ENCODE data around the gene GSTM2.

GSTM2 gene

DNA sequence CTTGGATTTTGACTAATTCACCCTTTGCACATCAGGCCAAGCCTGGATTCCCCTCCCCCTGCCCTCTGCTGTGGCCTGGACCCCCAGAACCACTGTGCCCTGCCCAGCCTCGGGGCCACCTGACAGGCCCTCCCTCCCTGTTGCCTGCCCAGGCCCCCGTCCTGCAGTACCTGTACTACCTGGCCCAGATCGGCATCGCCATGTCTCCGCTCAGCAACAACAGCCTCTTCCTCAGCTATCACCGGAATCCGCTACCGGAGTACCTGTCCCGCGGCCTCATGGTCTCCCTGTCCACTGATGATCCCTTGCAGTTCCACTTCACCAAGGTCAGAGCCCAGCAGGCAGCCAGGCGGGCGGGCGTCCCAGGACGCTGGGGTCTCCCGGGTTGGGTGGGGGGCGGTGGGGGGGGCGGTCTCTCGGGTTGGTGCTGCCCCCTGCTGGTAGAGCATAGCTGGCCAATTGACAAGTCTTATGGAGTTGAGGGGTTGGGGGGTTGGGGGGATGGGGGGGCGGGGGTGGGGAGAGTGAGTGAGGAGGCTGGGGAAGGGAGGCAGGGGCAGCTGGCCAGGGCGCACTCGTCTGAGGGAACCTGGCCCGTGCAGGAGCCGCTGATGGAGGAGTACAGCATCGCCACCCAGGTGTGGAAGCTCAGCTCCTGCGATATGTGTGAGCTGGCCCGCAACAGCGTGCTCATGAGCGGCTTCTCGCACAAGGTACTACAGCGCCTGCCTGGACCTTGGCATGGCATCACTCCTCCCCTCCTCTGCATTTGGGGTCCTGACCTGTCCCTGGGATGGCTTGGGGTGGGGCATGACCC lies 37.6 kb upstream of the GSTM2 start:
- DNase-seq = no peak

DNA sequence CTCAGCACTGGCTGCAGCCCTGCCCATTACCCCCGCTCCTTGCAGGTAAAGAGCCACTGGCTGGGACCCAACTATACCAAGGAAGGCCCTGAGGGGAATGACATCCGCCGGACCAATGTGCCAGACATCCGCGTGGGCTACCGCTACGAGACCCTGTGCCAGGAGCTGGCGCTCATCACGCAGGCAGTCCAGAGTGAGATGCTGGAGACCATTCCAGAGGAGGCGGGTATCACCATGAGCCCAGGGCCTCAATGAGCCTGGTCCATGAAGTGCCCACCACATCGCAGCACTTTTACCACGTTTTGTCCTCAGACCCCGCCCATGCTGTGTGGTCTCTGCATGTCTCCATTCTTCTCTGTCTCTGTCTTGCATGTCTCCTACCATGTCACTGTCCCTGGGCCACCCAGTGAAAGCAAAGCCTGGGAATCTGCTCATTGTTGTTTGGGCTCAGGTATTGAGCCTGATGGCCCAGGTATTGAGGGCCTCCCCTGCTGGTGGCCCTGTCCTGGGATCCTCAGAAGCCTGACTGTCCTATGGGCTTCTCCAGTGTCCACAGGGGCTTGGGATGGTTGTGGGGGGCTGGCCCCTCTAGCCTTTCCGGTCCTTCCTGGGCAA lies 36.9 kb upstream of the GSTM2 start:
- DNase-seq = no peak

DNA sequence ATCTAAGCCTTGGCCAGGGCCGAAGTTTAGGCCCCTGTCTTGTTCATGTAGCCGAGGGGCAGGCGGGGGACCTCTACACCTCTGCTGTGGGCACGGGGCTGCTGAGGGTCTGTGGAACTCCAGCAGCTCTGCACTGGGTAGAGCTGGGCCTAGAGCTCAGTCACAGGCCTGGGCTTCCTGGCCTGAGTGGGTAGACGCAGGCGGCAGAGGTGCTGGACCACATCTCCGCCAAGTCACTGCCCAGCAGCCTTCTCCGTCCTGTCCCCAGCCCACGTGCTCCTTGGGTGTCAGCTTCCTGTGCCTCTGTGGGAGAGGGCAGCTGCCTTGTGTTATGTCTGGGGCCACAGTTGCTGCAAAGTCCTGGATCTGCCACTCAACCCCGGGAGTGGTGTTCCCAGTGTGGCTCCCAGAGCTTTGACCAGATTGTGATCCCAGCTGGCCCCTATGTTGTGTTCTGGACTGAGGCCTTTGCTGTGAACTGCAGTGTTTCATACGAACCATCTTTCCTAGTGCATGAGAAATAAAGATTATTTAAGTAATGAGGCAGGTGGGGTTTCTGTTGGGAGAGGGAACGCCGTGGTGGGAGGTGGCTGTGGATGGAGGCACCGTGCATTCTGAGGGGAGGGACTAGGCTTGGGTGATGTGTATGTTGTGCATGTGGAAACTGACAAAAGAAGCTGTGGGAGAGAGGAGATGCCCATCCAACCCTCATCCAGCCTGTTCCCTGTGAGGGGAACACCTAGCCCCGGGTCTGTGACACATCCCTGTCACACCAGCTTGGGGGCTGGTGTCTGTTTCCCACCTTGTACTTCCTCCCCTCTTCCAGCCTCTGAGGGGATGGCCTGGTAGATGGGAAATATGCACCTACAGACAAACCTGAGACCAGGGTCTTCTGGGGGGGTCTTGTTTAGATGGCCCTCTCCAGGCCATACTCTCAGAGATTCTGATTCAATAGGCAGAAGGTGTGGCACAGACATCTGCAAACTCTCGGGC lies 36.0 kb upstream of the GSTM2 start:
- no peak for DNase-seq

DNA sequence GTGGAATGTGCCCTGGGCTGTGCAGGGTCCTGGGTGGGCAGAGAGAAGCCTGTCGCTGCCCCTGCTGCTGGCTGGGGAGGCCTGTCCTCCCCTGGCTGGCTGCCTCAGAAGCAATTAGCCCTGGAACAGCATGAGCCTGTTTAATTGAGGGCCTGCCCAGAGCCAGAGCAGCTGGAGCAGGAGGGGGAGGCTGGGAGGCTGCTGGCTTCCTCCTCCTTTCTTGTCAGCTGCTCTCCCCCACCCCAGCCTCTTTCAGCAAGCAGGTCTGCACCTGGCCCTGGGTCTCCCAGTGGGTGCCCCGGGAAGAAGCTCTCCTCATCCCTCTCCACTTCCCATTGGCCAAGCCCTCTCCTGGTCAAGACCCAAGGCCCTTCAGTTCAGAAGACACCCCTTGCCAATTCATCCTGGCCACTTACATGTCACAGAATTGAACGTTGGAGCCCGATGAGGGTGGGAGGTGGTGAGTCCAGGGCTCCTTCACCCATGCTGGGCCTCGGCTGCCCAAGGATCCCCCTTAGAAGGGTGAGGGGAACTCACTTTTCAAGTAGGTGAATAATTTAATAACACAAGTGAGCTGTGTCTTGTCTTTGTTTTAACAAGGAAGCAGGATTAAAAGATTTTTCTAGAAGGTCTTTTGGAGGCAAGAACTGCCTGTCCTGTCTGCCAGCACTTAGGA lies 35.0 kb upstream of the GSTM2 start:
- DNase-seq = no peak

DNA sequence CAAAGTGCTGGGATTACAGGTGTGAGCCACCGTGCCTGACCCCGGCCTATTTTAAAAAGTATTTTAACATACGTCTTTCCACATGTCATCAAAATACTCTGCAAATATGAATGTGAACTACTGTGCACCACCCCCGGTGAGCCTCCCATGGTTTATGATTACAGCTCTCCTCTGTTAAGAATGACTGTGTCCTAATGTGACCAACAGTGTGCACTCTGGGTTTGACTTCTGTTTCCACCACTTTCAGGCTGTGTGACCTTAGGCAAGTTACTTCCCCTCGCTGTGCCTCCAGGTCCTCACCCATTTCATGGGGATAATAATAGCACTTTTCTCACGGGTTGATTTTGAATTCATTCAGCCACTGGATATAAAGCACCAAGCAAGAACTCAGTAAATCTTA lies 33.6 kb upstream of the GSTM2 start:
- peak; percentile 66 to 77 for DNase-seq

DNA sequence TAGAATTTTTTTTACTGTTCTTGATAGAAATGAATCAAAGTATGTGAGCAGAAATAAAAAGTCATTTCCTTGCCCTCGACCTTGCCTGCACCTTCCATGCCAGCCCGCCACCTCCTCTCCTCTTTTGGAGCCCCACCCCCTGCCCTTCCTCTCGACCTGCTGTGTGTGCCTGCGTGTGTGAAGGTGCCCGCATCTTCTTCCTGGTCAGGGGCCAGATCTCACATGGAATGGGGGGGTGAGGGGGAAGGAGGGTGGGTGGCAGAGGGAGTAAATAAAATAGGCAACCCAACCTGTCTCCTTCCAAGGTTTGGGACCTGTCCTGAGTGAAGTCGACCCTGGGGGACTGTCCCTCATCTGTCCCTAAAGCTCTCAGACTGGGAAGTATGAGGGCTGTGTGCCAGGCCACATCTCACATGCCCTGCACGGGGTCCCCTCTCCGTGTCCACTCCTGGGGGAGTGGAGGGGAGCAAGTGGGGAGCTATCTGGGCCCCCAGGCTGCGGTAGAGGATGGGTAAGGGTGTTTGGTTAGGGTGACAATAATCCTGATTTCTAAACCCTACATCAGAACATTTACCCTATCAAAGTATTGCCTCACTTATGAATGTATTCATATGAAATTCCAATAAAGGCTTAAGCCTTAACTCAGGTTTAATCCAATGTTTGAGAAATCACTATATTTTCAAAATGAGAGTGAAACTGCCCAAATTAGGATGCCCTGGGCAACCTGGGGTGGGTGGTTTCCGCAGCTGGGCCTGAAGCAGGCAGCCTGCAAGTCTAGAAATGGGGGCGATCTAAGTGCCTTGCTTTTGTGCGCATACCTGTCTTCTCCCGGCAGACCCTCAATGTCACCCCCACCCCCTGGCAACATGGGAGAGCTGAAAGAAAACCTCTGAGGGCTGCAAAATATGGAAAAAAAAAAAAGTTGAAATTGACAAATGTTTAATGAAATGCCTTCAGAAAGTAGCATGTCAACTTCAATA lies 32.8 kb upstream of the GSTM2 start:
- no peak for DNase-seq

DNA sequence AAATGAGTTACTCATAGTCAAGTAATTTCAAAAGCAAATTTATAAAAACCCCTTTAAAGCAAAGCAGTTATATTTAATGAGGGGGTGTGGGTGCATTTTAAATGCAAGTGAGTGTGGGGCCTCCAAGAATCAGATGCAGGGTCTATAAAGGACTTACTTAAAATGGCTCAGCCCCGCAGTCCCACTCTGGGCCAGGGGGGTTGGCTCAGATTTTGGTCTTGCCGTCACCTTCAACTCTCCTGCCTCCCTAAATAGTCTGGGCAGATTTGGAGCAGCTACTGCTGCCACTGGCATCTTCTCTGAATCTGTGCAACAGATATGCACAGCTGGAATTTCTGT lies 32.0 kb upstream of the GSTM2 start:
- DNase-seq = no peak

DNA sequence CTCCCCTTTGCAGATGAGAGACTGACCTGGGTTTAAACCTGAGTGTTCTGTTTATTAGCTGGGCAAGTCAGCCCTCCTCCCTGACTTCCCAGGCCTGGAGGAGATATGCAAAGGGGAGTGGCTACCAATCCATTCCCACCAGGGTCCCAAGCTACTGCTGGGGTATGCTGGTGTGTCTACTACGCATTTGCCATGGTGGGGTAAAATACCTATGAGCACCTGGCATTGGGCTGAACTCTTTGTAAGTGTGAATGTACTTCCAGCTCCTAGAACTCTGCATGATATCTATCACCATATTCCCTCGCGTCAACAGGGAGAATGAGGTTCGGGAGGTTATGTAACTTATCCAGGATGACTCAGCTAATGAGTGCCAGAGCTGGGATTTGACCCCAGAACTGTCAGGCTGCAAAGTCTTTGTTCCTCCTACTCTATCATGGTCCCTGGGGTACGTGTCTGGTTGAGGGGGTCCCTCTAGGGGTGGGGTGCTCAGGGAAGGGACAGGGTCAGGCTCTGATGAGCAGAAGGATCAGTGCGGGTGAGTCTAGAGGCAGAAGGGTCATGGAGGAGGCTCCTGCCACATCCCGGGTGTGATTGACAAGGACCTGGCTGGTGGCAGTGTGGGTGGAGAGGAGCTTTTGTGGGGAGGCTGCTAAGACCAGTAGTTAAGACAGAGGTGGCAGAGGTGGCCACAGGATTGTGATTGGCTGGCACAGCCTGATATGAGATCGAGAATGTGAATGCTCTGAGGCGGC lies 31.5 kb upstream of the GSTM2 start:
- DNase-seq = peak; percentile 38 to 51

DNA sequence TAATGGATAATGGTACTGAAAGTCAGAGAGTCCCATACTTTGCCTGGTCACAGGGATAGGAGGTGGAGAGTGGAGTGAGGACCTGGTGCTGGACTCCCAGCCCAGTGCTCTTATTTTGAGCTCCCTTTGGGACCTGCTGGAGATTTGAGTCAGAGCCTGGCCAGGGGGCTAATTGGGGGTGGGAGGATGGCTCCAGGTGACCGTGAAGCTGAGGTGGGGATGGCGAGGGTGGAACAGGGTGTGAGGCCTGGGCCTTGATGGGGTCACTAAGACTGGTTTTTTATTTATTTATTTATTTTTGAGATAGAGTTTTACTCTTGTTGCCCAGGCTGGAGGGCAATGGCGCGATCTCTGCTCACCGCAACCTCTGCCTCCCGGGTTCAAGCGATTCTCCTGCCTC lies 30.4 kb upstream of the GSTM2 start:
- DNase-seq = no peak

DNA sequence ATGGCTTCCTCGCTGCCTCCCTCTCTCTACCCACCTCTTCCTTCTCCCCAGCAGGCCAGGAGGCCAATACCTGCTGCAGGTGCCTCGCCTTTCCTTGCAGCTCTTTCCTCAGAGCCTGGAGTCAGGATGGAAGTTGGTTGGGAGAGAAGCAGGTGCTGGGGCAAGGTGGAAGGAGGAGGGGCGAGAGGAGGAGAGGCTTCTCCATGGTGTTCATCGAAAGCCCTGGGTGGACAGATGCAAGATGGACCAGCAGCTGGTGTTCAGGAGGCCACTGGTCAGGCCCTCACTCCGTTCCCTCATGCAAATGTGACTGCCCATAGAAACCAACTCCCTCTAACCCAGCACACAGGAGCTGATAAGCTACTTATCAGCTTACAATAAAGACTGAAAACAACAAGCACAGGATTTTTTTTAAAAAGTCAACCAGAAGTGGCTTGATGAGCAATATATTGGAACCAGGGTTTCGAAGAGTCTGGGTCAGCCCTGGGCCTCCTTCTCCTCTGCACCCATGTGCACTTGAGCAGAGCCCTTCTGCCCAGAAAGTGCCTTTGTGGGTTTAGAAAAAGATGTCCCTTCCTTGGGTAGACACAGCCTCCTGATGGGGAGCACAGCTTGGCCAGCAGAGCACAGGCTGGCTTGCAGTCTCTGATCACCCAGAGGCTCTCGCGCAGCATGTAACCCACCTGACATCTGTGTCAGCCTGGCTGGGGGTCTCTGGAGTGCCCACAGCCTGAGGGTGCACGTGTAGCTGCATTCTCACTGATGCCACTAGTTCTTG lies 28.6 kb upstream of the GSTM2 start:
- no peak for DNase-seq

DNA sequence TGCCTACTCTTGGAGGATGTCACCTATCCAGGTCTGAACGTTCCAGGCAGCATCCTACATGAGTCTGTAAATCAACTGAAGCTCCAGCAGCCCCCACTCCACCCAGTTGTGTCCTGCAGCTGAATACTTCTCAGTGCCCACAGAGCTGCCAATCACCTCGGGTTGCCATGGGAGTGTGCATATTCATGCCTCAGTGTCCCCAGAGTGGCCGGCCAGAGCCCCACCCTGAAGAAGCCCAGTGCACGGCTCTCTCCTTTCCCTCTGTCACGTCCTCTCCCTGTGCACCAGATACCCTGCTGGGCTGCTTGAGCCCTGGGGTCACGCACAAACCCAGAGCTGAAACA lies 28.0 kb upstream of the GSTM2 start:
- DNase-seq = no peak

DNA sequence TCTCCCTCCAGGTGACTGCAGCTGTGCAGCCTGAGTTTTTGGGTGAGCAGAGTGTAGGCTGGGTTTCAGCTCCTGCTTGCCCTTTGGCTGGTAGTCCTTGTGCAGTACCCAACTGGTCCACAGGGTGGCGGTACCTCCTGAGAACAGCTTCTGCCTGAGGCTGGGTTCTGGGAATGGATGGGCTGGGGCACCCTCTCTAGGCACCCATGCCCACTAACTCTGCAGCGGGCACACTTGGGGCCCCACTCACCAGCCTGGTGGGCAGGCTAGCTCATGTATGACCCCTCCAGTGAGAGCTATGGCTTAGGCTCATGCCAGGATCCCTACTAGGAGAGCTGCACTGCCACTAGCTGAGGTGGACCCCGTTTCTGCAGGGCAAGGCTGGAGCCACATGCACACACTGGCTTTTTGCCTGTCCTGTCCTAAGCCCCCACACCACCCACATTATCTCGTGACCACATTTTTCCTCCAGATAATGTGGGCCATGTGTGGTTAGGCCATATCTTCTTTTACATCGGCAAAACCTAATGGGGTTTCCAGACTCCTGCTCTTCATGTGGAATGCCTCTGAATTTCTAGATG lies 27.5 kb upstream of the GSTM2 start:
- peak; percentile 83 to 85 for DNase-seq

DNA sequence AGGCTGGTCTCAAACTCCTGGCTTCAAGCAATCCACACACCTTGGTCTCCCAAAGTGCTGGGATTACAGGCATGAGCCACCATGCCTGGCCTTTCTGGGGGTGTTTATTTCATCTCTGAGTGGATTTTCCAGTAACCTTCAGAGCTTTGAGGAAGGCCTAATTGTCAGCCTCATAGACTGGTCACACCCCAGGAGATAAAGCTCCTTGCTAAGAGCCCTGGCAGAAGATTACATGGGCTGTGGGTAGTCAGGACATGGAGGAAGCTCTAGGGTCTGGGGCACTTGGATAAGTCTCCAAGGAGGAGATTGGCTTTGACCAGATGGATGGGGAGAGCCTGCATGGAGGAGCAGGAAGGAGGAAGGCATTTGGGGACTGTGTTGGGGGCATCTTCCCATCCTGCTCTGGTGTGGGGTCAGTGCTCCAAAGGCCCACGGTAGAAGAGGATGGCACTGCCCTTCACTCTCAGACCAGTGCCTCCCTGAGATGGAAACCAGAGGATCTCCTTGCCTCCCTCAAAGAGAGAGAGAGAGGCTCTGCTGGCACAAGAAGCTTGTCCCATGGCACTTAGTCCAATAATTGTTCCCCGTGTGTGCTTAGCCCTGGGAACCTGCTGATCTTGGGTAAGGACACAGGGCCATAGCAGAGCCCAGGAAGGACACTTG lies 26.6 kb upstream of the GSTM2 start:
- DNase-seq = no peak

DNA sequence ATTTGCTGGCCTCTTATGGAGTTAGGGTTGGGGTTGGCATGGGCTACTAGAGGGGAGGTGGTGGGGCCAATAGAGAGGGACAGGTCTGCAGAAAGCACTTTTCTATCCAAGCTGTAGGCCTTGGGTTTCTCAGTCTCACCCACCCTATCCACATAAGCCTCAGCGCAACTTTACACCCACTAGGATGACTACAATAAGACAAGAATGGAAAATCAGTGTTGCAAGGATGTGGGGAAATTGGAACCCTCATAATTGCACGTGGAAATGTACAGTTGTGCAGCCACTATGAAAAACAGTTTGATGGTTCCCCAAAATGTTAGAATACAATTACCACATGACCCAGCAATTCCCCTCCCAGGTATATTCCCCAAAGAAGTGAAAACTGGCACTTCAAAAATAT lies 26.0 kb upstream of the GSTM2 start:
- peak; percentile 88 to 91 for DNase-seq

DNA sequence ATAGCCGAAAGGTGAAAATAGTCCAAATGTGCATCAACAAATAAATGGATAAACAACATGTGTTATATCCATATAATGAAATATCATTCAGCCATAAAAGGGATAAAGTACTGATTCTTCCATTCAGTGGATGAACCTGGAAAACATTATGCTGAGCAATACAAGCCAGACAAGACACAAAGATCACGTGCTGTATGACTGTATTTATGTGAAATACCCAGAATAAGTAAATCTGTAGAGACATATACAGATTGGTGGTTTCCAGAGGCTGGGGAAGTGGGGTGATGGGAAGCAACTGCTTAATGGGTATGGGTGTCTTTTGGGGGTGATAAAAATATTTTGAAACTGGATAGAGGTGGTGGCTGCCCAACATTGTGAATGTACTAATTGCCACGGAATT lies 25.2 kb upstream of the GSTM2 start:
- DNase-seq = peak; percentile 46 to 58

DNA sequence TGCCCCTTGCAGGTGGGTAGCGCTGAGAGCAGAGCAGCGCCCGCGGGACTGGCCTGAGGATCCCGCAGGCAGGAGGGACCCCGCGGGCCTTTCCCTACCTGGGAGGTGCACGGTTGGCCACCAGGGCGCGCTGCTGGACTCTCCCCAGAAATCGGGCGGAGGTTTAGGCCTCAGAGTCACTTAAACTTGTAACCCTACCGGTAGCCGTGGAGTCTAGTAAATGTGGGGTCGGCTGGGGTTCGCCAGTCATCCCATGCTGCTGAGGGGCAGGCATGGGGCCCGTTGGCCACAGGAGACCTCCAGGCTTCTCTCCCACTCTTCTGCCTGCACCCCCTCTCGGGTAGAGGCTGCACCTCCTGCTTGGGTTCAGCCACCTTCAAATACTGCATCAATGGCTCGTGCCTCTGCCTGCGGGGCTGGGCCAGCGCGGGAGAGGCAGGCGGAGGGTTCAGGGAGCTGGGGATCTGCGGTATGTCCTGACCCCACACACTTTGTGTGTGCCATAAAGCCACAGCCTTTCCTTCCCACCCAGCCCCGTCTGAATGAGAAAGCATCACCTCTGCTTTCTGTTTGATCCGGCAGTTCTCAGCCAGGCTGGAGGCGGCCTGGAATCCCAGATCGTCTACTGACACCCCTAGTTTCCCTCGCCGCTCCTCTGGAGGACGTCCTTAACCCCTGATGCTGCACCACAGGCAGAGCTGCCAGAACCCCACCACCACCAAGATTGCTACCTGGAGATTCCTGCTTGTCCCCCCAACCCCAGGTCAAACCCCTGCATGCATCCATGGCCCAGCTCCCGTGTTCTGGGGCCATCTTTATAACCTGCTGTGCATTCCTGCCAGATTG lies 24.2 kb upstream of the GSTM2 start:
- DNase-seq = peak; percentile 73 to 82

DNA sequence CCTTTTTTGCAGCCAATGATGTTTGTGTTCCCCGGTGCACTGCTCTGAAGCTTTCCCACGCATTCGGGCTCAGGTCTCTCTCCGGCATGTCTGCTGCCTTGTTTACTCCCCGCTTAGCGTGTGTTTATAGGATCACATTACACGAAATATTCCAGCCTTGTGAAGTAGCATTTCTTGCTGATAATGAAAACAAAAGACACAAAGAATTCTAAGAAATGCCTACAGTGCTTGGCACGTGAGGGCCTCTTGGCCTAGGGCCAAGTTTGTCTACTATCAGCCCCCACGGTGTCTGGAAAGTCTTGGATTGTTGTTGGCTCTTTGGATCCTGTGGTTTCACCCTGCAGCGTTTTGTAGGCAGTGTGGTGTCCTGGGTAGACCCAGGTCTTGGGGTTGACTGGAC lies 23.2 kb upstream of the GSTM2 start:
- no peak for DNase-seq

DNA sequence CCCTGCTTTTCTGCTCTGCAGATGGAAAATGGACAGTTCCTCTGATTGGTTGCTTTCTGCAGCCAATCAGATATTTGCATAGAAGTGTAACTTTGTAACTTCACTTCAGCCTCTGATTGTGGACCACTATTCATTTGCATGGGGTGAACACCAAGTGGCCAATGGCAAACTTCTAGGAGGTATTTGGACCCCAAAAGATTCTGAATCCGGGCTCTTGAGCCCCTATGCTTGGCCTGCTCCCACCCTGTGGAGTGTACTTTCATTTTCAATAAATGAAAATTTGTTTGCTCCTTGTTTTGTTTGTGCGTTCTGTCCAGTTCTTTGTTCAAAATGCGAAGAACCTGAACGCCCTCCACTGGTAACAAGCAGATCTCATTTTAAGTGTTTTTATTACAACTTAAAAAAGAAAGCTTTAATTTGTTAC lies 18.4 kb upstream of the GSTM2 start:
- peak in 1 of 2 donors; percentile 28 for DNase-seq

Measured in inflammatory macrophage (primary cell).